PC-3 (cell line): ENCODE data around the gene ACTL10.

Experiments
- CTCF ChIP-seq: fragments of 300-600 bp; sonication (generic); conservative IDR thresholded peaks from 2 replicates; pipeline ENCODE4 v1.5.1; 2017; ENCODE audit warnings: antibody characterized with exemption, low read depth, mild to moderate bottlenecking, low read length
- EZH2 ChIP-seq: fragments of 300-600 bp; sonication (generic); IDR thresholded peaks from one replicate; pipeline ENCODE4 v1.6.1; 2017; ENCODE audit warnings: antibody characterized with exemption, mild to moderate bottlenecking, low read length; ENCODE audit not compliant: unreplicated experiment

DNA sequence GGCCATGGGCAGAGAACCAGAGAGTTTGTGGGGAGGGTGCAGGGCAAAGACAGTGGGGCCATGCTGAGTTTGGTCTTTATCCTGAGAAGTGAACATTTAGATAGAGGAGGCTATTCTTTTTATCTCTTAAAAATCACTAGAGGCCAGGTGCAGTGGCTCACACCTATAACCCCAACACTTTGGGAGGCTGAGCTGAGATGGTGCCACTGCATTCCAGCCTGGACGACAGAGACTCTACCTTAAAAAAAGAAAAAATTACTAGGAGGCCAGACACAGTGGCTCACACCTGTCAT, 44.6 kb downstream of the ACTL10 start:
- no peak for TF ChIP-seq CTCF
- TF ChIP-seq EZH2 = no peak
